Measurements from ENCODE around the gene GDPD5.

Gene GDPD5

GRCh38 chr11:75554258-75555022, 28.7 kb upstream of the GDPD5 start:
- no peaks in the 10 kb centered on the region for H3K27me3 ChIP-seq (ENCODE audit: insufficient read depth, low read depth)
- TF ChIP-seq, protein P1, sequence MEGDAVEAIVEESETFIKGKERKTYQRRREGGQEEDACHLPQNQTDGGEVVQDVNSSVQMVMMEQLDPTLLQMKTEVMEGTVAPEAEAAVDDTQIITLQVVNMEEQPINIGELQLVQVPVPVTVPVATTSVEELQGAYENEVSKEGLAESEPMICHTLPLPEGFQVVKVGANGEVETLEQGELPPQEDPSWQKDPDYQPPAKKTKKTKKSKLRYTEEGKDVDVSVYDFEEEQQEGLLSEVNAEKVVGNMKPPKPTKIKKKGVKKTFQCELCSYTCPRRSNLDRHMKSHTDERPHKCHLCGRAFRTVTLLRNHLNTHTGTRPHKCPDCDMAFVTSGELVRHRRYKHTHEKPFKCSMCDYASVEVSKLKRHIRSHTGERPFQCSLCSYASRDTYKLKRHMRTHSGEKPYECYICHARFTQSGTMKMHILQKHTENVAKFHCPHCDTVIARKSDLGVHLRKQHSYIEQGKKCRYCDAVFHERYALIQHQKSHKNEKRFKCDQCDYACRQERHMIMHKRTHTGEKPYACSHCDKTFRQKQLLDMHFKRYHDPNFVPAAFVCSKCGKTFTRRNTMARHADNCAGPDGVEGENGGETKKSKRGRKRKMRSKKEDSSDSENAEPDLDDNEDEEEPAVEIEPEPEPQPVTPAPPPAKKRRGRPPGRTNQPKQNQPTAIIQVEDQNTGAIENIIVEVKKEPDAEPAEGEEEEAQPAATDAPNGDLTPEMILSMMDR (conservative IDR thresholded peaks at IDR 0.05; ENCODE audit: low read depth, low read length) = no peak
- H3K79me2 ChIP-seq (ENCODE audit: insufficient read depth, low read depth) = no peaks in the 10 kb centered on the region
- H3K4me1 ChIP-seq (ENCODE audit: low read depth, poor library complexity, severe bottlenecking) = peaks cover 6% of the 10 kb centered on the region
- H3K4me3 ChIP-seq (IDR thresholded peaks at IDR 0.05; ENCODE audit: insufficient read depth, low read depth, low read length) = no peak overlapping the region
- H2AFZ ChIP-seq (ENCODE audit: low read depth) = no peak overlapping the region
- no peak overlapping the region for H3K4me2 ChIP-seq
- no peak overlapping the region for H3K9ac ChIP-seq
- no peaks in the 10 kb centered on the region for H3K36me3 ChIP-seq (ENCODE audit: insufficient read depth)
- H3K27ac ChIP-seq = no peak overlapping the region
- H4K20me1 ChIP-seq (ENCODE audit: insufficient read depth) = no peaks in the 10 kb centered on the region

DNA sequence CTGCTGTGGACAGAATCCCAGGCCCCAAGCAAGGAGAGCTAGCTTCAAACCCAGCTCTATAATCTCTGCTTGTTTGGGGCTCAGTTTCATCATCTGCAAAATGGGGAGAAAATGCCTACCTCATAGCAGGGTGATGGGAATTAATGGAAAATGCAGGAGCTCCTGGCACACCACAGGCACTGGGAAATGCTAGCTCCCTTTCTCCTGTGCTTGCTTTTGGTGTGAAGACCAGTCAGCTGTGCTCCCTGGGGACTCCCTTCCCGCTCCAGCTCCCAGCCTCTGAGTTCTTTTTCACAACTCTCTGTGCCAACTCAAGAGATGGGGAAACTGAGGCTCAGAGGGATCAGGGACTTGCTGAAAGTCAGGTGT, 28.1 kb upstream of the GDPD5 start:
- H3K4me3 ChIP-seq (IDR thresholded peaks at IDR 0.05; ENCODE audit: insufficient read depth, low read depth, low read length) = no peak overlapping the region
- no peak overlapping the region for H3K27ac ChIP-seq
- H3K36me3 ChIP-seq (ENCODE audit: insufficient read depth) = no peaks in the 10 kb centered on the region
- H3K27me3 ChIP-seq (ENCODE audit: insufficient read depth, low read depth) = no peaks in the 10 kb centered on the region
- H2AFZ ChIP-seq (ENCODE audit: low read depth) = no peak overlapping the region
- H3K79me2 ChIP-seq (ENCODE audit: insufficient read depth, low read depth) = no peaks in the 10 kb centered on the region
- no peak overlapping the region for H3K4me2 ChIP-seq
- no peak overlapping the region for H3K9ac ChIP-seq
- TF ChIP-seq, protein P1 (conservative IDR thresholded peaks at IDR 0.05; ENCODE audit: low read depth, low read length) = no peak
- H3K4me1 ChIP-seq (ENCODE audit: low read depth, poor library complexity, severe bottlenecking) = peaks cover 6% of the 10 kb centered on the region
- no peaks in the 10 kb centered on the region for H4K20me1 ChIP-seq (ENCODE audit: insufficient read depth)

GRCh38 chr11:75553182-75553581, 27.4 kb upstream of the GDPD5 start:
- no peak overlapping the region for H3K27ac ChIP-seq
- no peak overlapping the region for H3K4me3 ChIP-seq (IDR thresholded peaks at IDR 0.05; ENCODE audit: insufficient read depth, low read depth, low read length)
- no peaks in the 10 kb centered on the region for H3K36me3 ChIP-seq (ENCODE audit: insufficient read depth)
- H3K4me2 ChIP-seq = no peak overlapping the region
- TF ChIP-seq, protein P1 (conservative IDR thresholded peaks at IDR 0.05; ENCODE audit: low read depth, low read length) = no peak
- peaks cover 6% of the 10 kb centered on the region for H3K4me1 ChIP-seq (ENCODE audit: low read depth, poor library complexity, severe bottlenecking)
- no peaks in the 10 kb centered on the region for H3K79me2 ChIP-seq (ENCODE audit: insufficient read depth, low read depth)
- H3K9ac ChIP-seq = no peak overlapping the region
- no peaks in the 10 kb centered on the region for H4K20me1 ChIP-seq (ENCODE audit: insufficient read depth)
- no peak overlapping the region for H2AFZ ChIP-seq (ENCODE audit: low read depth)
- no peaks in the 10 kb centered on the region for H3K27me3 ChIP-seq (ENCODE audit: insufficient read depth, low read depth)

- Histone ChIP-seq H3K4me3 (IDR thresholded peaks at IDR 0.05; ENCODE audit: insufficient read depth, low read depth, low read length) (no peak overlapping the region), H2AFZ (ENCODE audit: low read depth) (no peak overlapping the region), H3K4me1 (ENCODE audit: low read depth, poor library complexity, severe bottlenecking) (peaks cover 2% of the 10 kb centered on the region), H3K9ac (no peak overlapping the region), H3K27ac (no peak overlapping the region), H3K36me3 (ENCODE audit: insufficient read depth) (no peaks in the 10 kb centered on the region), H3K27me3 (ENCODE audit: insufficient read depth, low read depth) (no peaks in the 10 kb centered on the region), H4K20me1 (ENCODE audit: insufficient read depth) (no peaks in the 10 kb centered on the region), H3K4me2 (no peak overlapping the region), H3K79me2 (ENCODE audit: insufficient read depth, low read depth) (no peaks in the 10 kb centered on the region)
- TF ChIP-seq, protein P1 (conservative IDR thresholded peaks at IDR 0.05; ENCODE audit: low read depth, low read length) = no peak
These were observed 23.7 kb upstream of the GDPD5 start for GRCh38 chr11:75549370-75549958.

Measured in KMS-11 (cell line).